Smooth muscle cell of the brain vasculature (primary cell): ENCODE measurements around the gene TMEM18.

ENCODE experiments used
- DNase-seq: peaks from one replicate; pipeline ENCODE4 v3.0.0-alpha.2; 2012; ENCODE audit warnings: low read depth, low spot score

Gene TMEM18

GRCh38 chr2:634636-635388 lies 42.4 kb downstream of the TMEM18 start:
- no peak for DNase-seq

- DNase-seq = no peak
Observed at GRCh38 chr2:634041-634440, 43.2 kb downstream of the TMEM18 start.

DNA sequence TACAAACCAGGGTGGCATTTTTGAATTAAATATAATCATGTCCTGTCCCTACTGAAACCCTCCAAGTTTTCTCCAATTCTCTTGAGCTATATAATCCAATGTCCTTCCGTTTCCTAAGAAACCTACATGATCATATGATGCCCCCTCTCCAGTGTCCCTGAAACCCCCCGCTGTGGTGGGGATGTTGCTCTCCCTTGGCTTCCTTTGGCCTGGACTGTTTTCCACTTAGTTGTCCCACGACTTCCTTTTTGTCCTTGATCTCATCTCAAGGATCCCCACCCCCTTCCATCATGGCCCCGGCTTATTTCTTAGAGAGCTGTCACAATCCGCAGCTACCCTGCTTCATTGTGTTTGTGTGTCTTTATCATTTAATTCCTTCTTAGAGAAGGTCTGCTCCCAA lies 43.8 kb downstream of the TMEM18 start:
- DNase-seq = no peak

- no peak for DNase-seq
Observed at GRCh38 chr2:632471-632870, 44.7 kb downstream of the TMEM18 start.

DNA sequence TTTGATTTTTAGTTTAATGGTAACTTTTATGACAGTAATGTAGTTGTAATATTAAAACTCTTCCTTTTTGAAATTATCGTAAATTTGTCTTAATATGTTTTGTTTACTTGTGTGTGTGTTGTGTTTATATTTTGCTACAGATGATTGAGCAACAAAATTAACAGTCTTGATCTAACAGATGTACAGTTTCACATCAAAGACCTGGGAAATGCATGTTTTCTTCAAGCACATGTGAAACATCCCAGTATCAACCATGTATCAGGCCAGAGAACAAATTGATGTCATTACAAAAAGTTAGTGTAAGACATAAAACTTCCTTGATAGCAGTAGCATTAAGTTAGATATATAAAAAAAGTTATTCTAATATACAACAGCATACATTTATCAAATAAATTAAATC lies 45.5 kb downstream of the TMEM18 start:
- DNase-seq = no peak

DNA sequence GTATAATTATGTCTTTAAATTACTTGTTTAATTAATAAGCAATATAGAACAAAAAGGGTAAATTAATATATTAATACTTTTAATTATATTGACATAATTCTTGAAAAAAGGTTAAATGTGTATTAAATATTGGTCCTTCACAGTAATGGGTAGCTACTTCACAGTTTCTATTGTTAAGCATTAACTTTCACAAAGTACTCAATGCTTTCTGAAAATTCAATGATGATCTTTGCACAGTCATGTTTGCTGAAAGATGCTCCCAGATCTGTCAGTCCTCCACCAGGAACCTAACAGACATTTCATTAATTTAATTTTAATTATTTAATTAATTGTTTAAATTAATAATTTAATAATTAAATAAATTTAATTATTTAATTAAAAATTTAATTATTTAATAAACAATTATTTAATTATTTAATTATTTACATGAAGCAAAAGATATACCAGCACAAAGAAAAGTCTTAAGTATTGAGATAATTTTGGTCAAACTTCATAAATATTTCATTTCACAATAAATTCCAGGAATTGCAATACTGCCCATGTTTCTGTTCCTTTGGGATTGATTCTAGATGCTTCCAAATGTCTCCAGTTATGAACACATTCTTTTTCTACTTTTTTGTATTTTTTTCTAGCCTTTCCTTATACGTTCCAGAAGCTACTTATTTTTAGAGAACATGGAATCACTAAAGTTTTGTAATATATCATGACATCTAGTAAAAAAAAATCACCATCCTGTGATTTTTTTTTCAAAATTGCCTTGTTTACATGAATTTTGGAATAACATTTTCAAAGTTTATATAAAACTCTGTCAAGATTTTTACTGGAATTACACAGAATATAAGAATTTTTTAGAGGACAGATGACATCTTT lies 46.5 kb downstream of the TMEM18 start:
- no peak for DNase-seq

DNA sequence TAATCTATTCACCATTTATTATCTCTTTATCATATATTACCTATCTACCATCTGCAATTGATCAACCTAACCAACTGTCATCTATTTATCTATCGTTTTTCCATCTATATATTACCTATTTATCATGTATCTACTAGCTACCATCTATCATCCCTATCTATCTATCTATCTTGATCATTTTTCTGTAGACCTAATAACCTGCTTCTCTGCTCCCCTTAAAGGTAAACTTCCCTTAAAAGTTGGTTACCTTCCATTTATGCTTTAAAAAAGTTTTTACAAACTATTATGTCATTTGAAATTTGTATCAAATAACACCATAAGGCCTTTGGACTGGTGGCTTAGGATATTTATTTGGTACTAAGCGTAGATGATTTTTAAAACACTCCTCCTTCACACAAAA lies 47.2 kb downstream of the TMEM18 start:
- no peak for DNase-seq

- DNase-seq = no peak
Observed at GRCh38 chr2:628651-629050, 48.6 kb downstream of the TMEM18 start.

GRCh38 chr2:627926-628560 lies 49.2 kb downstream of the TMEM18 start:
- DNase-seq = no peak

- no peak for DNase-seq
Observed at GRCh38 chr2:627340-627709, 49.9 kb downstream of the TMEM18 start.

- no peak for DNase-seq
Observed at GRCh38 chr2:626491-627339, 50.5 kb downstream of the TMEM18 start.

DNA sequence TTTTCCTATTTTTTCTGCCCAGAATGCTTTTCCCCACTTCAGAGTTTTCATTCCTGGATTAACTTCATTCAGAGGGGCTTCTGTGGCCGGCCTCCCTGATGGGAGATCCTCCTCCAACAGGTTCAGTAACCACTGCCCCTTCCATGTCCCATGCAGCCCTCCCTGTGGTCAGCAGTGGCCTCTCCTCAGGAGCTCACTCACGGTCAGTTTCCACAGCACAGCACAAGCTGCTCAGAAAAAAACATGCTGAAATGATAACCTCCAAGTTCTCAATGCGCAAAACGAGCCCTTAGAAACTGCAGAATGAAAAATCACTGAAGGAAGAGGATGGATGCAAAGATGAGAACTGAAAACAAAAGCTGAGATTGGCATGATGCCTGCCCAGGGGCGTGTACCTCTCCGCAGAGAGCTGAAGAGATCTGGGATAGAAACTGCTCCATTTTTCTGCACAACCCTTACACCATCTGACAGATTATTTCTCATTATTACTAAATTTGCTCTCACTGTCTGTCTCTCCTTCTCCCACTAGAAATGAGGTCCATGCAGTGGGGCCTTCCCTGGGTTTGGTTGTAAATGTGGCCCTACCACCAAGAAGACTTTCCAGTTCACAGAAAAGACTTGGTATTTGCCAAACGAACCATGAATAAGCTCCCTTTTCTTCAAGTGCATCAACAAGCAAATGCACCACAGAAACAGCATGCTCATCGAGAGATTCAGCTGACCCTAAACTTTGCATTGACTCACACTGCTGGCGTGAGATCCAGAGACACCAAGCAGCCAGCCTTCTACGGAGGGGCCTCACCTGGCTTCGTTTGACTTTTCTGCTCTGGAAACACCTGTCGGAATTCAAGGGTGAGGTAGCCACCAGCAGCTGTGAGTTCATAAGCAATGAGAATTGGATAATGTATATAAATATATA lies 51.5 kb downstream of the TMEM18 start:
- DNase-seq = no peak

DNA sequence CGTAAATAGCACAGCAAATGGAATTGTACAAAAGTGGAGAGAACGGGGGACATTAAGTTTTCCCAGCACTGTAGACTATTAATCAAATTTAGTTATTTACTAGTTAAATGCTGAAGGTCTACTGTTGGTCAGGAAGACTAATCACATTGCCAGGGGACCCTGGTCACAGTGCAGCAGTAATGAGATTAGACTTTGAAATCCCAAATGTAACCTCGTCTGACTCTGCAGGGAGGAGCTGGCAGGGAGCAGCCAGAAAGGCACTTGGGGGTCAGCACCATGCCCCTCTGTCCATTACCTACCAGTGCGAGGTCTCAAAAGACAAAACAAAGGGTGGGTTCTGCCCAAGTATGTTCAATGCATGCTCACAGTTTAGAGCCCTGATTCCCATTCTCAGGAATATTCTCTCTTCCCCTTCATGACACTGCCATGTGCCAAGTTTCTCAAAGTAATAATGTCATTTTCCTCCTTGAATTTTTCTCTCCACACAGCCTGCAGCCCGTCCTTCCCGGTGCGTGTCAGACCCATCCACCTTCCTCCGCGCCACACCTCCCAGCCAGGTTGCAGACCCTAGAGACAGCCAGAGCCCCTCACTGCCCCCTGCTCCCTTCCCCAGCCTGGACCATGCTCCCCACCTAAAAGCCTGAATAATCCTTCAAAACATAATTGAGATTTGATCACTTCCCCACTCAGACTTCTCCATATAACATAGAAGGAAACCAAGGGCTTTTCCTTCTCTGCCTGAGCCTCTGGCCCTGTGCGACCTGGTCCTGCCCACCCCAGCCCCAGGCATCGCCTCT lies 52.5 kb downstream of the TMEM18 start:
- no peak for DNase-seq

GRCh38 chr2:624096-624495 lies 53.1 kb downstream of the TMEM18 start:
- no peak for DNase-seq

- DNase-seq = no peak
Observed at GRCh38 chr2:623130-623922, 53.9 kb downstream of the TMEM18 start.

- DNase-seq = no peak
Observed at GRCh38 chr2:622357-622756, 54.8 kb downstream of the TMEM18 start.

GRCh38 chr2:621303-622099 lies 55.7 kb downstream of the TMEM18 start:
- DNase-seq = no peak
